Gastroesophageal sphincter (tissue), 3 donors: Measurements from ENCODE around the gene MARCHF11.

ENCODE experiments used
- CTCF ChIP-seq, 4 experiments: fragments of 200-600 bp in 2 of 4; fragments of 450-650 bp in 2 of 4; sonication (generic) in 1 of 4; IDR thresholded peaks; one replicate each; pipeline ENCODE4 v1.5.1; 2017 to 2019; ENCODE audit warnings: antibody characterized with exemption in 4 of 4, mild to moderate bottlenecking in 2 of 4, moderate library complexity in 2 of 4
- EP300 ChIP-seq: sonication (generic); formaldehyde crosslinking; IDR thresholded peaks from one replicate; pipeline ENCODE4 v1.6.1; 2017; ENCODE audit warnings: antibody characterized with exemption, mild to moderate bottlenecking
- POLR2A ChIP-seq, 2 donors: fragments of 450-650 bp; IDR thresholded peaks; one replicate each; pipeline ENCODE4 v1.6.1; 2017; ENCODE audit warnings: antibody characterized with exemption in 2 of 2, mild to moderate bottlenecking in 2 of 2, moderate library complexity in 1 of 2
- POLR2AphosphoS5 ChIP-seq: sonication (generic); formaldehyde crosslinking; IDR thresholded peaks from one replicate; pipeline ENCODE4 v1.6.1; 2017; ENCODE audit warnings: antibody characterized with exemption

GRCh38 chr5:16037121-16037845 is 142.3 kb downstream of the MARCHF11 start:
- no peak for TF ChIP-seq CTCF (IDR thresholded peaks at IDR 0.05)
- no peak for TF ChIP-seq POLR2A (IDR thresholded peaks at IDR 0.05)
- no peak for TF ChIP-seq POLR2AphosphoS5
- TF ChIP-seq EP300: no peak
